OCI-LY3 (cell line): ENCODE measurements around the gene NTSR2.

Experiments
- CTCF ChIP-seq: fragments of 200-600, 300-600 bp; sonication (generic); IDR thresholded peaks from 2 replicates; pipeline ENCODE4 v1.5.1; 2014; ENCODE audit warnings: antibody characterized with exemption, low read length, low read depth
- EZH2phosphoT487 ChIP-seq: fragments of 200-600 bp; shearing (Covaris generic); IDR thresholded peaks from 2 replicates; pipeline ENCODE4 v1.6.1; 2018; ENCODE audit warnings: antibody characterized with exemption, mixed run types, low read depth

- no peak for TF ChIP-seq CTCF
- no peak for TF ChIP-seq EZH2phosphoT487
These were observed 47.6 kb upstream of the NTSR2 start for GRCh38 chr2:11717623-11718022.
